H9 (cell line): Measurements from ENCODE around the gene PDZRN4. TPM values are rescaled to one million over a fixed set of nuclear protein-coding genes. Genes with fewer than 3 reads are reported as not detected.

Source experiments
- DNase-seq: peaks from one replicate; pipeline ENCODE4 v3.0.0-alpha.2; 2017
- H2AFZ ChIP-seq: one replicate; pipeline ENCODE4 v1.6.1; 2013; ENCODE audit warnings: mild to moderate bottlenecking, low read length, control low read depth, moderate library complexity
- H2AK5ac ChIP-seq: 2 replicates; pipeline ENCODE4 v1.6.1; 2013; ENCODE audit warnings: low read length, control low read depth, mixed read lengths; ENCODE audit not compliant: insufficient read length
- H2BK120ac ChIP-seq: one replicate; pipeline ENCODE4 v1.6.1; 2013; ENCODE audit warnings: low read depth, mild to moderate bottlenecking, low read length, control low read depth, inconsistent platforms; ENCODE audit not compliant: poor library complexity, severe bottlenecking
- H2BK12ac ChIP-seq: 2 replicates; pipeline ENCODE4 v1.6.1; 2013; ENCODE audit warnings: low read length, control low read depth, mixed read lengths, low read depth; ENCODE audit not compliant: insufficient read length
- H2BK15ac ChIP-seq: 2 replicates; pipeline ENCODE4 v1.6.1; 2013; ENCODE audit warnings: low read depth, low read length, control low read depth
- H2BK20ac ChIP-seq: one replicate; pipeline ENCODE4 v1.6.1; 2013; ENCODE audit warnings: low read depth, mild to moderate bottlenecking, low read length, control low read depth, inconsistent platforms; ENCODE audit not compliant: poor library complexity, severe bottlenecking
- H2BK5ac ChIP-seq: 2 replicates; pipeline ENCODE4 v1.6.1; 2013; ENCODE audit warnings: low read length, control low read depth, mixed read lengths; ENCODE audit not compliant: insufficient read length
- H3K14ac ChIP-seq: 2 replicates; pipeline ENCODE4 v1.6.1; 2013; ENCODE audit warnings: low read length, control low read depth; ENCODE audit not compliant: insufficient read depth
- H3K18ac ChIP-seq: 2 replicates; pipeline ENCODE4 v1.6.1; 2013; ENCODE audit warnings: low read depth, mild to moderate bottlenecking, mixed read lengths, low read length, control low read depth; ENCODE audit not compliant: insufficient read length
- H3K23ac ChIP-seq: 2 replicates; pipeline ENCODE4 v1.6.1; 2013; ENCODE audit warnings: low read length, control low read depth, mixed read lengths, low read depth; ENCODE audit not compliant: insufficient read length
- H3K23me2 ChIP-seq: 2 replicates; pipeline ENCODE4 v1.6.1; 2013; ENCODE audit warnings: low read depth, mild to moderate bottlenecking, mixed read lengths, low read length, control low read depth; ENCODE audit not compliant: insufficient read length, poor library complexity, severe bottlenecking
- H3K27ac ChIP-seq: 2 replicates; pipeline ENCODE4 v1.5.1; 2013; ENCODE audit warnings: low read length, control low read depth, mixed read lengths, low read depth; ENCODE audit not compliant: insufficient read length
- H3K27me3 ChIP-seq: 2 replicates; pipeline ENCODE4 v1.6.1; 2013; ENCODE audit warnings: low read length, control low read depth, inconsistent platforms; ENCODE audit not compliant: insufficient read depth
- H3K4ac ChIP-seq: 2 replicates; pipeline ENCODE4 v1.6.1; 2013; ENCODE audit warnings: low read depth, mild to moderate bottlenecking, control low read depth, inconsistent platforms, low read length, moderate library complexity
- H3K4me1 ChIP-seq: 2 replicates; pipeline ENCODE4 v1.6.1; 2013; ENCODE audit warnings: low read length, control low read depth, inconsistent platforms; ENCODE audit not compliant: insufficient read depth
- H3K4me2 ChIP-seq: 2 replicates; pipeline ENCODE4 v1.6.1; 2013; ENCODE audit warnings: low read length, control low read depth, mixed read lengths; ENCODE audit not compliant: insufficient read length, insufficient read depth
- H3K56ac ChIP-seq: 2 replicates; pipeline ENCODE4 v1.6.1; 2013; ENCODE audit warnings: low read depth, mild to moderate bottlenecking, mixed read lengths, low read length, control low read depth; ENCODE audit not compliant: insufficient read length
- H3K79me1 ChIP-seq: 2 replicates; pipeline ENCODE4 v1.6.1; 2013; ENCODE audit warnings: low read depth, mild to moderate bottlenecking, moderate library complexity, low read length, control low read depth, inconsistent platforms; ENCODE audit not compliant: insufficient read depth, poor library complexity, severe bottlenecking
- H3K79me2 ChIP-seq: 2 replicates; pipeline ENCODE4 v1.6.1; 2013; ENCODE audit warnings: low read length, control low read depth, inconsistent platforms; ENCODE audit not compliant: insufficient read depth
- H3K9ac ChIP-seq: 2 replicates; pipeline ENCODE4 v1.6.1; 2013; ENCODE audit warnings: low read length, control low read depth, mixed read lengths; ENCODE audit not compliant: insufficient read length; ENCODE audit errors: extremely low read depth
- H3K9me3 ChIP-seq: one replicate; pipeline ENCODE4 v1.6.1; 2013; ENCODE audit warnings: low read depth, low read length, inconsistent platforms; ENCODE audit not compliant: control insufficient read depth
- H3T11ph ChIP-seq: one replicate; pipeline ENCODE4 v1.6.1; 2013; ENCODE audit warnings: mild to moderate bottlenecking, low read length, control low read depth, inconsistent platforms
- H4K20me1 ChIP-seq: one replicate; pipeline ENCODE4 v1.6.1; 2013; ENCODE audit not compliant: control insufficient read depth, insufficient read length, insufficient read depth
- H4K5ac ChIP-seq: 2 replicates; pipeline ENCODE4 v1.6.1; 2013; ENCODE audit warnings: low read depth, mild to moderate bottlenecking, mixed read lengths, low read length, control low read depth; ENCODE audit not compliant: insufficient read length
- H4K8ac ChIP-seq: replicated peaks from 2 replicates; pipeline ENCODE4 v1.6.1; 2013; ENCODE audit warnings: low read length, control low read depth, mixed read lengths, low read depth; ENCODE audit not compliant: insufficient read length
- H4K91ac ChIP-seq: 2 replicates; pipeline ENCODE4 v1.6.1; 2013; ENCODE audit warnings: low read depth, mild to moderate bottlenecking, moderate library complexity, mixed read lengths, low read length, control low read depth; ENCODE audit not compliant: insufficient read length
- H3K27ac Mint-ChIP-seq, 3 experiments: 2 replicates in 2 of 3; 3 replicates in 1 of 3; pipeline ENCODE4 v1.8.0; 2020 to 2021; ENCODE audit warnings: mixed read lengths in 3 of 3, mild to moderate bottlenecking in 1 of 3, moderate library complexity in 1 of 3
- H3K27me3 Mint-ChIP-seq: 2 replicates; pipeline ENCODE4 v1.8.0; 2021; ENCODE audit warnings: low read depth, mild to moderate bottlenecking, moderate library complexity, mixed read lengths
- H3K36me3 Mint-ChIP-seq, 3 experiments: 2 replicates in 2 of 3; 3 replicates in 1 of 3; pipeline ENCODE4 v1.8.0; 2020 to 2021; ENCODE audit warnings: low read depth in 3 of 3, mixed read lengths in 3 of 3; ENCODE audit not compliant: insufficient read depth in 1 of 3
- H3K4me1 Mint-ChIP-seq, 2 experiments: 2 replicates each; pipeline ENCODE4 v1.8.0; 2020; ENCODE audit warnings: mixed read lengths in 2 of 2
- H3K4me3 Mint-ChIP-seq, 2 experiments: 2 replicates in 1 of 2; 3 replicates in 1 of 2; pipeline ENCODE4 v1.8.0; 2020 to 2021; ENCODE audit warnings: mild to moderate bottlenecking in 2 of 2, mixed read lengths in 2 of 2, moderate library complexity in 1 of 2
- H3K9me3 Mint-ChIP-seq, 2 experiments: 2 replicates in 1 of 2; 3 replicates in 1 of 2; pipeline ENCODE4 v1.8.0; 2020; ENCODE audit warnings: mild to moderate bottlenecking in 2 of 2, mixed read lengths in 2 of 2, moderate library complexity in 1 of 2
- WGBS: extraction: QIAGEN DNeasy Blood & Tissue Kit; methylation state at CpG from one replicate; pipeline ENCODE4 v1.1.7; 2013; ENCODE audit warnings: missing lambda C conversion rate, low lambda C conversion rate, mixed read lengths; ENCODE audit not compliant: insufficient read length; ENCODE audit errors: extremely low coverage; 5-methylcytosine and 5-hydroxymethylcytosine counted together
- total RNA-seq: library from RNA; stranded (reverse); gene quantifications from 2 replicates; pipeline ENCODE4 v1.2.1, GENCODE V29; 2021
- TF ChIP-seq, protein P1 (sequence below): fragments of 200-600 bp; sonication (generic); conservative IDR thresholded peaks from 3 replicates; pipeline ENCODE4 v1.8.0; 2021; ENCODE audit warnings: antibody characterized with exemption, mild to moderate bottlenecking

Gene PDZRN4
- total RNA-seq, 1 experiment from 2014 or later: not detected

DNA sequence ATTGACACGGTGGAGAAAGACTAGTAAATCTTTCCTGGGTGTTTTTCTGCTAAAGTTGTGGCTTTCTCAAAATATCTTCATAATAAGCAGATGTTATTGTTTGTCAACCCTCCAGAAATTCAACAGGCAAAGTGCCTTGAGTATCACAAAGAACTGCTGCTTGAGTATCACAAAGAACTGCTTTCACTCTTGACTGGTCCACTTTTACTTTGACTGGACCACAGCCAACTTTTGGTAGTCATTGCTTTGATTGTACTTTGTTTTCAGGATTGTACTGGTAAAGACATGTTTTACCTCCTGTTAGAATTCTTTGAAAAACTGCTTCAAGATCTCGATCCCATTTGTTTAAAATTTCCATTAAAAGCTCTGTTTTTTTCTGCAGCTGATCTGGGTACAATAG, 62.6 kb downstream of the PDZRN4 start:
- H3K56ac ChIP-seq: no peak overlapping the region
- no peak overlapping the region for H2BK12ac ChIP-seq
- no peak overlapping the region for H3K23ac ChIP-seq
- Mint-ChIP-seq H3K4me3 (no peak overlapping the region), H3K27ac (no peak overlapping the region), H3K27me3 (no peaks in the 10 kb centered on the region), H3K36me3 (no peaks in the 10 kb centered on the region; a peak in 1 of 7 replicates), H3K9me3 (no peaks in the 10 kb centered on the region), H3K4me1 (no peaks in the 10 kb centered on the region)
- no CpG with 5 or more reads among the region's 2 CpGs for WGBS
- H3K79me1 ChIP-seq: no peaks in the 10 kb centered on the region
- no peaks in the 10 kb centered on the region for H3K79me2 ChIP-seq
- H4K5ac ChIP-seq: no peak overlapping the region
- H3K4me1 ChIP-seq: no peaks in the 10 kb centered on the region
- H2BK120ac ChIP-seq: no peak overlapping the region
- no peak overlapping the region for H3K9ac ChIP-seq
- H3K14ac ChIP-seq: no peak overlapping the region
- no peak overlapping the region for H2BK20ac ChIP-seq
- H4K20me1 ChIP-seq: no peaks in the 10 kb centered on the region
- H3K27me3 ChIP-seq: no peaks in the 10 kb centered on the region
- H4K91ac ChIP-seq: no peak overlapping the region
- H2AFZ ChIP-seq: no peak overlapping the region
- H3K18ac ChIP-seq: no peak overlapping the region
- H3K4me2 ChIP-seq: no peak overlapping the region
- no peak overlapping the region for H3T11ph ChIP-seq
- H3K27ac ChIP-seq: no peak overlapping the region
- TF ChIP-seq, protein P1, sequence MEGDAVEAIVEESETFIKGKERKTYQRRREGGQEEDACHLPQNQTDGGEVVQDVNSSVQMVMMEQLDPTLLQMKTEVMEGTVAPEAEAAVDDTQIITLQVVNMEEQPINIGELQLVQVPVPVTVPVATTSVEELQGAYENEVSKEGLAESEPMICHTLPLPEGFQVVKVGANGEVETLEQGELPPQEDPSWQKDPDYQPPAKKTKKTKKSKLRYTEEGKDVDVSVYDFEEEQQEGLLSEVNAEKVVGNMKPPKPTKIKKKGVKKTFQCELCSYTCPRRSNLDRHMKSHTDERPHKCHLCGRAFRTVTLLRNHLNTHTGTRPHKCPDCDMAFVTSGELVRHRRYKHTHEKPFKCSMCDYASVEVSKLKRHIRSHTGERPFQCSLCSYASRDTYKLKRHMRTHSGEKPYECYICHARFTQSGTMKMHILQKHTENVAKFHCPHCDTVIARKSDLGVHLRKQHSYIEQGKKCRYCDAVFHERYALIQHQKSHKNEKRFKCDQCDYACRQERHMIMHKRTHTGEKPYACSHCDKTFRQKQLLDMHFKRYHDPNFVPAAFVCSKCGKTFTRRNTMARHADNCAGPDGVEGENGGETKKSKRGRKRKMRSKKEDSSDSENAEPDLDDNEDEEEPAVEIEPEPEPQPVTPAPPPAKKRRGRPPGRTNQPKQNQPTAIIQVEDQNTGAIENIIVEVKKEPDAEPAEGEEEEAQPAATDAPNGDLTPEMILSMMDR: no peak
- H3K9me3 ChIP-seq: no peaks in the 10 kb centered on the region
- H2AK5ac ChIP-seq: no peak overlapping the region
- H2BK15ac ChIP-seq: no peak overlapping the region
- no peak overlapping the region for H3K4ac ChIP-seq
- H3K23me2 ChIP-seq: no peaks in the 10 kb centered on the region
- H2BK5ac ChIP-seq: no peak overlapping the region
- DNase-seq: no peak
- no peak overlapping the region for H4K8ac ChIP-seq
